Loucy (cell line): ENCODE results near the gene MUC12.

Source experiments
- H2AFZ ChIP-seq: fragments of 200-600 bp; sonication (generic); 2 replicates; pipeline ENCODE4 v1.6.0; 2016; ENCODE audit warnings: antibody characterized with exemption, mild to moderate bottlenecking, low read length, moderate library complexity
- H3F3A ChIP-seq: fragments of 200-600 bp; 2 replicates; pipeline ENCODE4 v1.6.0; 2016; ENCODE audit warnings: antibody characterized with exemption, low read depth, mild to moderate bottlenecking
- H3K27me3 ChIP-seq: fragments of 200-600 bp; sonication (generic); 2 replicates; pipeline ENCODE4 v1.6.1; 2014; ENCODE audit warnings: low read length, mild to moderate bottlenecking; ENCODE audit not compliant: insufficient read depth, poor library complexity, severe bottlenecking
- H3K36me3 ChIP-seq: fragments of 200-600 bp; sonication (generic); 2 replicates; pipeline ENCODE4 v1.6.1; 2016; ENCODE audit warnings: low read length; ENCODE audit not compliant: insufficient read depth
- H3K4me1 ChIP-seq: fragments of 200-600 bp; sonication (generic); 2 replicates; pipeline ENCODE4 v1.5.1; 2014; ENCODE audit warnings: low read length, mild to moderate bottlenecking; ENCODE audit not compliant: insufficient read depth, poor library complexity, severe bottlenecking
- H3K4me2 ChIP-seq: fragments of 200-600 bp; sonication (generic); 2 replicates; pipeline ENCODE4 v1.6.0; 2014; ENCODE audit warnings: antibody characterized with exemption, low read length, low read depth, mild to moderate bottlenecking; ENCODE audit not compliant: poor library complexity, severe bottlenecking
- H3K4me3 ChIP-seq: fragments of 200-600 bp; sonication (generic); 2 replicates; pipeline ENCODE4 v1.5.1; 2014; ENCODE audit warnings: low read length, mild to moderate bottlenecking, mixed read lengths; ENCODE audit not compliant: poor library complexity, severe bottlenecking
- H3K79me2 ChIP-seq: fragments of 200-600 bp; sonication (generic); 2 replicates; pipeline ENCODE4 v1.6.1; 2014; ENCODE audit warnings: low read length; ENCODE audit not compliant: insufficient read depth
- H3K9ac ChIP-seq: fragments of 200-600 bp; sonication (generic); 2 replicates; pipeline ENCODE4 v1.6.0; 2014; ENCODE audit warnings: mild to moderate bottlenecking, low read depth, low read length, moderate library complexity; ENCODE audit not compliant: poor library complexity, severe bottlenecking
- H3K9me2 ChIP-seq: fragments of 200-600 bp; sonication (generic); replicated peaks from 2 replicates; pipeline ENCODE4 v1.6.1; 2016; ENCODE audit warnings: low read depth, low read length, mixed read lengths
- H3K9me3 ChIP-seq: fragments of 200-600 bp; sonication (generic); 2 replicates; pipeline ENCODE4 v1.6.1; 2014; ENCODE audit warnings: mild to moderate bottlenecking, antibody characterized with exemption, low read length, low read depth; ENCODE audit not compliant: insufficient read depth
- H4K20me1 ChIP-seq: fragments of 200-600 bp; sonication (generic); 2 replicates; pipeline ENCODE4 v1.6.0; 2014; ENCODE audit warnings: antibody characterized with exemption, low read length, mild to moderate bottlenecking; ENCODE audit not compliant: insufficient read depth, poor library complexity, severe bottlenecking
- CTCF ChIP-seq: fragments of 200-600 bp; sonication (generic); conservative IDR thresholded peaks from 2 replicates; pipeline ENCODE4 v1.5.1; 2014; ENCODE audit warnings: mild to moderate bottlenecking, antibody characterized with exemption, low read length
- EZH2phosphoT487 ChIP-seq: fragments of 200-600 bp; IDR thresholded peaks from 2 replicates; pipeline ENCODE4 v1.6.1; 2018; ENCODE audit warnings: antibody characterized with exemption, mild to moderate bottlenecking, moderate library complexity, borderline replicate concordance

The MUC12 gene

GRCh38 chr7:100972002-100972347 lies 2.6 kb downstream of the MUC12 start:
- Histone ChIP-seq H3K4me3 (no peak overlapping the region), H3K4me2 (no peak overlapping the region), H4K20me1 (no peaks in the 10 kb centered on the region), H3K36me3 (no peaks in the 10 kb centered on the region), H3K9me2 (no peaks in the 10 kb centered on the region), H3K4me1 (peaks cover 14% of the 10 kb centered on the region), H2AFZ (no peak overlapping the region), H3F3A (no peaks in the 10 kb centered on the region), H3K79me2 (no peaks in the 10 kb centered on the region), H3K27me3 (no peaks in the 10 kb centered on the region), H3K9ac (no peak overlapping the region), H3K9me3 (no peaks in the 10 kb centered on the region)
- TF ChIP-seq CTCF (no peak), EZH2phosphoT487 (no peak)

GRCh38 chr7:100974021-100974420 lies 4.7 kb downstream of the MUC12 start:
- TF ChIP-seq CTCF (no peak), EZH2phosphoT487 (no peak)
- Histone ChIP-seq H3K9ac (no peak overlapping the region), H3K4me2 (no peak overlapping the region), H4K20me1 (no peaks in the 10 kb centered on the region), H3K27me3 (no peaks in the 10 kb centered on the region), H3K79me2 (no peaks in the 10 kb centered on the region), H3K4me3 (no peak overlapping the region), H3F3A (no peaks in the 10 kb centered on the region), H3K9me3 (no peaks in the 10 kb centered on the region), H3K9me2 (no peaks in the 10 kb centered on the region), H2AFZ (no peak overlapping the region), H3K36me3 (no peaks in the 10 kb centered on the region), H3K4me1 (peaks cover 10% of the 10 kb centered on the region)

- no peak for TF ChIP-seq CTCF
- no peak for TF ChIP-seq EZH2phosphoT487
- Histone ChIP-seq H3F3A (no peaks in the 10 kb centered on the region), H2AFZ (peak overlapping the region; percentile 34), H3K9me2 (no peaks in the 10 kb centered on the region), H3K36me3 (no peaks in the 10 kb centered on the region), H3K27me3 (no peaks in the 10 kb centered on the region), H3K4me2 (peak overlapping the region; percentile 44), H3K79me2 (no peaks in the 10 kb centered on the region), H4K20me1 (no peaks in the 10 kb centered on the region), H3K4me3 (no peak overlapping the region), H3K9me3 (no peaks in the 10 kb centered on the region), H3K9ac (peak overlapping the region; percentile 22), H3K4me1 (peaks cover 10% of the 10 kb centered on the region)
Measured at GRCh38 chr7:100975371-100975821, 6.0 kb downstream of the MUC12 start.
